ENCODE measurements around the gene OR2F2. TPM values are rescaled to one million over a fixed set of nuclear protein-coding genes. Genes with fewer than 3 reads are reported as not detected.

OR2F2 gene
- total and polyA plus RNA-seq, 5 donors: not detected

- peak; percentile 39 to 59 for ATAC-seq
- DNase-seq: peak; percentile 46 to 76 (median 70)
- Histone ChIP-seq H3K4me3 (ENCODE audit: low read length) (peak overlapping the region; percentile 83), H3K27ac (ENCODE audit: low read length) (peak overlapping the region; percentile 99), H3K9me3 (ENCODE audit: control insufficient read depth, low read length) (no peaks in the 10 kb centered on the region), H3K4me1 (ENCODE audit: control insufficient read depth, insufficient read depth, low read length) (peaks cover 9% of the 10 kb centered on the region), H3K27me3 (ENCODE audit: control insufficient read depth, insufficient read depth) (no peaks in the 10 kb centered on the region)
- intact Hi-C loops (cut with DNase I): no loop called here
- under 1% methylated on average over 14 of the region's 14 CpGs for WGBS
These were observed 33.7 kb upstream of the OR2F2 start for GRCh38 chr7:143901332-143901667.

- Histone ChIP-seq H3K4me3 (ENCODE audit: low read length) (peak within 1 kb of the TSS; percentile 83), H3K27ac (ENCODE audit: low read length) (peak within 1 kb of the TSS; percentile 99), H3K4me1 (ENCODE audit: control insufficient read depth, insufficient read depth, low read length) (peaks cover 9% of the 10 kb centered on the region), H3K9me3 (ENCODE audit: control insufficient read depth, low read length) (no peaks in the 10 kb centered on the region), H3K27me3 (ENCODE audit: control insufficient read depth, insufficient read depth) (no peaks in the 10 kb centered on the region)
- WGBS: under 1% methylated on average over 50 of the region's 50 CpGs
- peak; percentile 96 to 98 (median 98) for DNase-seq
- intact Hi-C loops (cut with DNase I): no loop called here
- peak; percentile 100 for ATAC-seq
These were observed 33.2 kb upstream of the OR2F2 start, which contains the start of gene TCAF1 for GRCh38 chr7:143901668-143902331. TSS of gene TCAF1 (minus strand) at chr7:143902176. CDS start at chr7:143876608, 25,568 bp downstream.

GRCh38 chr7:143902332-143902899 lies 32.6 kb upstream of the OR2F2 start:
- no peaks in the 10 kb centered on the region for H3K27me3 ChIP-seq (ENCODE audit: control insufficient read depth, insufficient read depth)
- peak overlapping the region; percentile 50 for H3K27ac ChIP-seq (ENCODE audit: low read length)
- peak in 2 of 3 donors; percentile 37 to 55 for DNase-seq
- H3K9me3 ChIP-seq (ENCODE audit: control insufficient read depth, low read length): no peaks in the 10 kb centered on the region
- 69% methylated on average over 14 of the region's 14 CpGs for WGBS
- no peak overlapping the region for H3K4me3 ChIP-seq (ENCODE audit: low read length)
- no peak for ATAC-seq
- H3K4me1 ChIP-seq (ENCODE audit: control insufficient read depth, insufficient read depth, low read length): peaks cover 9% of the 10 kb centered on the region
- intact Hi-C loops (cut with DNase I): no loop called here

GRCh38 chr7:143905509-143905908 lies 29.5 kb upstream of the OR2F2 start:
- ATAC-seq (no peak), DNase-seq (no peak)
- intact Hi-C loops (cut with DNase I): no loop called here
- Histone ChIP-seq H3K9me3 (ENCODE audit: control insufficient read depth, low read length) (no peaks in the 10 kb centered on the region), H3K27me3 (ENCODE audit: control insufficient read depth, insufficient read depth) (no peaks in the 10 kb centered on the region), H3K4me3 (ENCODE audit: low read length) (no peak overlapping the region), H3K27ac (ENCODE audit: low read length) (no peak overlapping the region), H3K4me1 (ENCODE audit: control insufficient read depth, insufficient read depth, low read length) (peaks cover 4% of the 10 kb centered on the region)
- 35% methylated on average over 1 of the region's 1 CpG for WGBS

- Histone ChIP-seq H3K4me3 (ENCODE audit: low read length) (no peak overlapping the region), H3K9me3 (ENCODE audit: control insufficient read depth, low read length) (no peaks in the 10 kb centered on the region), H3K27me3 (ENCODE audit: control insufficient read depth, insufficient read depth) (no peaks in the 10 kb centered on the region), H3K27ac (ENCODE audit: low read length) (no peak overlapping the region), H3K4me1 (ENCODE audit: control insufficient read depth, insufficient read depth, low read length) (peaks cover 4% of the 10 kb centered on the region)
- no peak for DNase-seq
- intact Hi-C loops (cut with DNase I): no loop called here
- 72% methylated on average over 9 of the region's 9 CpGs for WGBS
- no peak for ATAC-seq
These were observed 28.9 kb upstream of the OR2F2 start for GRCh38 chr7:143906151-143906550.

GRCh38 chr7:143906895-143907294 lies 28.1 kb upstream of the OR2F2 start:
- ATAC-seq: no peak
- peak in 1 of 3 donors; percentile 18 for DNase-seq
- intact Hi-C loops (cut with DNase I): no loop called here
- no peaks in the 10 kb centered on the region for H3K9me3 ChIP-seq (ENCODE audit: control insufficient read depth, low read length)
- H3K4me1 ChIP-seq (ENCODE audit: control insufficient read depth, insufficient read depth, low read length): peaks cover 4% of the 10 kb centered on the region
- WGBS: 94% methylated on average over 5 of the region's 5 CpGs
- no peak overlapping the region for H3K4me3 ChIP-seq (ENCODE audit: low read length)
- H3K27me3 ChIP-seq (ENCODE audit: control insufficient read depth, insufficient read depth): no peaks in the 10 kb centered on the region
- H3K27ac ChIP-seq (ENCODE audit: low read length): no peak overlapping the region

- DNase-seq (no peak), ATAC-seq (no peak)
- Histone ChIP-seq H3K27me3 (ENCODE audit: control insufficient read depth, insufficient read depth) (no peaks in the 10 kb centered on the region), H3K4me1 (ENCODE audit: control insufficient read depth, insufficient read depth, low read length) (peaks cover 4% of the 10 kb centered on the region), H3K4me3 (ENCODE audit: low read length) (no peak overlapping the region), H3K9me3 (ENCODE audit: control insufficient read depth, low read length) (no peaks in the 10 kb centered on the region), H3K27ac (ENCODE audit: low read length) (no peak overlapping the region)
- intact Hi-C loops (cut with DNase I): no loop called here
- WGBS: 61% methylated on average over 5 of the region's 5 CpGs
These were observed 26.9 kb upstream of the OR2F2 start for GRCh38 chr7:143908120-143908519.

- 72% methylated on average over 3 of the region's 3 CpGs for WGBS
- ATAC-seq: no peak
- H3K27me3 ChIP-seq (ENCODE audit: control insufficient read depth, insufficient read depth): no peaks in the 10 kb centered on the region
- H3K4me3 ChIP-seq (ENCODE audit: low read length): no peak overlapping the region
- peaks cover 2% of the 10 kb centered on the region for H3K4me1 ChIP-seq (ENCODE audit: control insufficient read depth, insufficient read depth, low read length)
- no peak overlapping the region for H3K27ac ChIP-seq (ENCODE audit: low read length)
- intact Hi-C loops (cut with DNase I): no loop called here
- H3K9me3 ChIP-seq (ENCODE audit: control insufficient read depth, low read length): no peaks in the 10 kb centered on the region
- peak in 1 of 3 donors; percentile 22 for DNase-seq
These were observed 25.2 kb upstream of the OR2F2 start for GRCh38 chr7:143909863-143910262.

- DNase-seq (no peak), ATAC-seq (no peak)
- intact Hi-C loops (cut with DNase I): no loop called here
- Histone ChIP-seq H3K9me3 (ENCODE audit: control insufficient read depth, low read length) (no peaks in the 10 kb centered on the region), H3K4me1 (ENCODE audit: control insufficient read depth, insufficient read depth, low read length) (no peaks in the 10 kb centered on the region), H3K27me3 (ENCODE audit: control insufficient read depth, insufficient read depth) (no peaks in the 10 kb centered on the region), H3K27ac (ENCODE audit: low read length) (no peak overlapping the region), H3K4me3 (ENCODE audit: low read length) (no peak overlapping the region)
- WGBS: 75% methylated on average over 3 of the region's 3 CpGs
These were observed 24.4 kb upstream of the OR2F2 start for GRCh38 chr7:143910473-143911248.

- H3K27ac ChIP-seq (ENCODE audit: low read length): no peak overlapping the region
- no peaks in the 10 kb centered on the region for H3K27me3 ChIP-seq (ENCODE audit: control insufficient read depth, insufficient read depth)
- WGBS: 97% methylated on average over 3 of the region's 3 CpGs
- no peaks in the 10 kb centered on the region for H3K4me1 ChIP-seq (ENCODE audit: control insufficient read depth, insufficient read depth, low read length)
- DNase-seq (no peak), ATAC-seq (no peak)
- no peaks in the 10 kb centered on the region for H3K9me3 ChIP-seq (ENCODE audit: control insufficient read depth, low read length)
- H3K4me3 ChIP-seq (ENCODE audit: low read length): no peak overlapping the region
- intact Hi-C loops (cut with DNase I): no loop called here
These were observed 21.0 kb upstream of the OR2F2 start for GRCh38 chr7:143913945-143914615.
